Peyer's patch (tissue), 4 donors: Measurements from ENCODE around the gene JUNB.

ENCODE experiments used
- POLR2A ChIP-seq, 2 donors: fragments of 450-650 bp; IDR thresholded peaks; one replicate each; pipeline ENCODE4 v1.5.1; 2017; ENCODE audit warnings: antibody characterized with exemption in 2 of 2, mild to moderate bottlenecking in 2 of 2, moderate library complexity in 2 of 2
- TF ChIP-seq, protein P1 (sequence below), 6 experiments: fragments of 450-650 bp in 4 of 6; fragments of 200-600 bp in 2 of 6; sonication (generic) in 1 of 6; IDR thresholded peaks; one replicate each; pipeline ENCODE4 v1.5.1; 2017 to 2019; ENCODE audit warnings: antibody characterized with exemption in 6 of 6, mild to moderate bottlenecking in 3 of 6, moderate library complexity in 1 of 6

GRCh38 chr19:12788042-12788681 lies 3.1 kb upstream of the JUNB start:
- TF ChIP-seq POLR2A (IDR thresholded peaks at IDR 0.05): no peak
- TF ChIP-seq, protein P1, sequence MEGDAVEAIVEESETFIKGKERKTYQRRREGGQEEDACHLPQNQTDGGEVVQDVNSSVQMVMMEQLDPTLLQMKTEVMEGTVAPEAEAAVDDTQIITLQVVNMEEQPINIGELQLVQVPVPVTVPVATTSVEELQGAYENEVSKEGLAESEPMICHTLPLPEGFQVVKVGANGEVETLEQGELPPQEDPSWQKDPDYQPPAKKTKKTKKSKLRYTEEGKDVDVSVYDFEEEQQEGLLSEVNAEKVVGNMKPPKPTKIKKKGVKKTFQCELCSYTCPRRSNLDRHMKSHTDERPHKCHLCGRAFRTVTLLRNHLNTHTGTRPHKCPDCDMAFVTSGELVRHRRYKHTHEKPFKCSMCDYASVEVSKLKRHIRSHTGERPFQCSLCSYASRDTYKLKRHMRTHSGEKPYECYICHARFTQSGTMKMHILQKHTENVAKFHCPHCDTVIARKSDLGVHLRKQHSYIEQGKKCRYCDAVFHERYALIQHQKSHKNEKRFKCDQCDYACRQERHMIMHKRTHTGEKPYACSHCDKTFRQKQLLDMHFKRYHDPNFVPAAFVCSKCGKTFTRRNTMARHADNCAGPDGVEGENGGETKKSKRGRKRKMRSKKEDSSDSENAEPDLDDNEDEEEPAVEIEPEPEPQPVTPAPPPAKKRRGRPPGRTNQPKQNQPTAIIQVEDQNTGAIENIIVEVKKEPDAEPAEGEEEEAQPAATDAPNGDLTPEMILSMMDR (IDR thresholded peaks at IDR 0.05): peak in 1 of 6 experiments; percentile 7
